ENCODE data around the gene SIK2. TPM values are rescaled to one million over a fixed set of nuclear protein-coding genes. Genes with fewer than 3 reads are reported as not detected.

SIK2 gene
- total RNA-seq, 1 experiment from 2014 or later, result 2.2 TPM

DNA sequence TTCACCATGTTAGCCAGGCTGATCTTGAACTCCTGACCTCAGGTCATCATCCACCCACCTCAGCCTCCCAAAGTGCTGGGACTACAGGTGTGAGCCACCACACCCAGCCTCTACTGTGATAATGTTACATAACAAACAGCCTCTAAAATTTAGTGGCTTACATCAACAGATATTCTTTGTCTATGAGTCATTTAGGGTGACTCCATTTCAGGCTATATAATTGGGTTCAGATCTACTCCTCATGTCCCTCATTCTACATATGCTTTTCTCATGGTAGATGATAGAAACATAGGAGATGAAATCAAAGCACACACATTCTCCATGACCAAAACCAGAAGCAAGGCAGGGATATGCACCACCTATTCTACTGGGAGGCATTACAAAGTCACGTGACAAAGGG, 72.7 kb downstream of the SIK2 start:
- no peak for DNase-seq (ENCODE audit: low read depth)
- in situ Hi-C loops (cut with HindIII; ENCODE audit: low pct_unique_long_range_greater_than_20kb, low sequenced_read_pairs), result no loop called here

DNA sequence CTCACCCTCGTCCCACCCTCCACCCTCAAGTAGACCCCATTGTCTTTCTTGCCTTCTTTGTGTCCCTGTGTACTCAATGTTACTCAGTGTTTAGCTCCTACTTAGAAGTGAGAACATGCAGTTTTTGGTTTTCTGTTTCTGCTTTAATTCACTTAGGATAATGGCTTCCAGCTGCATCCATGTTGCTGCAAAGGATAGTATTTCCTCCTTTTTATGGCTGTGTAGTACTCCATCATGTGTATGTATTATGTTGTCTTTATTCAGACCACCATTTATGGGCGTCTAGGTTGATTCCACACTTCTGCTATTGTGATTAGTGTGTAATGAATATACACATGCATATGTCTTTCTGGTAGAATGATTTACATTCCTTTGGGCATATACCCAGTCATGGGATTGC, 73.6 kb downstream of the SIK2 start:
- DNase-seq (ENCODE audit: low read depth), result no peak
- in situ Hi-C loops (cut with HindIII; ENCODE audit: low pct_unique_long_range_greater_than_20kb, low sequenced_read_pairs), result no loop called here

DNA sequence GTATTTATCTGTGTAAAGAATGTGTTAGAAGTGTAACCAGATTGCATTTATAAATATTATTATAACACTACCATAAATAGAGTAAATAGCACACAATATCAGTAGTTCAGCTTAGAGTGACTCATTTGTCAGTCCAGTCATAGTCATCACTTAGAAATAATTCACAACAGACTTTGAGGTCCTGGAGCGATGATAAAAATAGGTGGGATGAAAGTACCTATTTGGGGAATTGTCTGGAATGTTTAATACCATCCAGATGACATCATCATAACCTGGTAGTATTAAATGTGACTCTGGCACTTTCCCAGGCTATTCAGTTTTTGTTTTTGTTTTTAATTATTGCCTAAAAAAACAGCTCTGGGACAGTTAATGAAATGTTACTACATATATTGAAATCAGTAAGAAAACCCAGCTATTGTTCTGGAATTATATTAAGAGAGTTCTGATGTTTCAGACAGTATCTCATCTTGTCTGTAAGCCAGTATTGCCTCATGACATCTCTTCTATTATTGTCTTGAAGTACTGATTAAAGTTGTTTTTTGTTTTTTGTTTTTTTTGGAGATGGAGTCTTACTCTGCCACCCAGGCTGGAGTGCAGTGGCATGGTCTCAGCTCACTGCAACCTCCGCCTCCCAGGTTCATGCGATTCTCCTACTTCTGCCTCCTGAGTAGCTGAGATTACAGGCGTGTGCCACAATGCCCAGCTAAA, 74.8 kb downstream of the SIK2 start:
- in situ Hi-C loops (cut with HindIII; ENCODE audit: low pct_unique_long_range_greater_than_20kb, low sequenced_read_pairs), result no loop called here
- no peak for DNase-seq (ENCODE audit: low read depth)

DNA sequence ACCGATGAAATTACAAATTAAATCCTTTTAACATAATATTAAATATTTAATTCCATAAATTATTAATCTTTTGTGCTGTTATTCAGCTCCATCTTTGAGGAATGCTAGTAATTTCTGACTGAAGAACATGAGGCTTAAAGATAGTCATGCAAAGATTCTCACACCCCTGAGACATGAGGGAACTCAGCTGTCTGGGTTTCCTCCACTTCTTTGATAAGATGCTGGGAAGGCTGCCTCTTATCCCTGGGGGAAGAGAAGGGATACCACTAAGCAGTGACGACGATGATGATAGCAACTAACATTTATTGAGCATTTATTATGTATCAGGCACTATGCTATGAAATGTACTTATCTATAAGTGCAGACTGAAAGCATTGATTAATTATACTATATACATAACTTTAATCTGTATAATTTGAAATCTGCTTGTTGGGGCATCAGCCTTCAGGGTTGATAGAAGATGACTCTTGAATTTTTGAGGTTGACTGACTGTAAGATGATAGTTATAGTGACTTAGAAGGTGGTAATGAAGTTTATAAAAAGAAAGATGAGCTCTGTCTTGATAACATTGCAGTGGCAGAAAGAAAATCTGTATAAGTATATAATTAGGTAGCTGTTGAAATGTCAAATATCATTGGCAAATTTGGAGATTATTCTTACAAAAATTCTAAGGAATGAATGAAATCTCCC, 78.4 kb downstream of the SIK2 start:
- in situ Hi-C loops (cut with HindIII; ENCODE audit: low pct_unique_long_range_greater_than_20kb, low sequenced_read_pairs), result no loop called here
- no peak for DNase-seq (ENCODE audit: low read depth)

DNA sequence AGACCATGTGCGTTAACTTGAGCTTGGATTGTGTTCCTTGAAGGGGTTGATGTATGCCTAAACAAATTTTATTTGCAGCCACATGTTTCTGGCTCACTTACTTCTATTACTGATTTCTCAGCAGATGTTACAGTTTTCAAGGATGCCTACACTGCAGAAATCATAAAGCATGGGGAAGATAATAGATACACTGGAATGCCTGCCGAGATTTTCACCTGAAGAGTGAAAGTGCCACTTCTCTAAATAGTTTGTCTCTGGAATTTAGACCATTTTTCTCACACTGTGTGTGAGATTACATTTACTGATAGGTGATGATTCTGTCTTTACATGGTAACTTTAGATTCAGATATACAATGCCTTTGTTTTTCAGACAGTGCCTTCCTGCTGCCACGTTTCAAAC, 81.6 kb downstream of the SIK2 start:
- in situ Hi-C loops (cut with HindIII; ENCODE audit: low pct_unique_long_range_greater_than_20kb, low sequenced_read_pairs), result no loop called here

DNA sequence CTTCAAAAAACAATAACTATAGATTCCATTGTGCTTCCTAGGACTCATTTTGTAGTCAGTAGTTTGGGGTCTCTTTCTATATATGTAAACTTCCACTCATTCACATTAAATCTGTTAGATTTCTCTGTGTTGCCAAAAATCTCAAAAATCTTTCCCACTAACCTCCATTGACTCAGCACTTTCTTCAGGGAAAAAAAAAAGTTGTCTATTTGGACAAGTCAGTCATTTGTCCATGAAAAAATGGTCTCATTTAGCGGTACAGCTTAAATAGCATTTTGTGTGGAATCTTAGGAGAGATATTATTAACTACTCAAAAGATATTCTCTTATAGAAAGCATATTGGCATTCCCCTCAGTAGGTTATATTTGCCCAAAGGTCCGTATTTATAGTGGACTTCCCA, 82.0 kb downstream of the SIK2 start:
- no peak for DNase-seq (ENCODE audit: low read depth)
- in situ Hi-C loops (cut with HindIII; ENCODE audit: low pct_unique_long_range_greater_than_20kb, low sequenced_read_pairs), result no loop called here

More for the DNA sequence above, 81.6 kb downstream of the SIK2 start:
- no peak for DNase-seq (ENCODE audit: low read depth)

DNA sequence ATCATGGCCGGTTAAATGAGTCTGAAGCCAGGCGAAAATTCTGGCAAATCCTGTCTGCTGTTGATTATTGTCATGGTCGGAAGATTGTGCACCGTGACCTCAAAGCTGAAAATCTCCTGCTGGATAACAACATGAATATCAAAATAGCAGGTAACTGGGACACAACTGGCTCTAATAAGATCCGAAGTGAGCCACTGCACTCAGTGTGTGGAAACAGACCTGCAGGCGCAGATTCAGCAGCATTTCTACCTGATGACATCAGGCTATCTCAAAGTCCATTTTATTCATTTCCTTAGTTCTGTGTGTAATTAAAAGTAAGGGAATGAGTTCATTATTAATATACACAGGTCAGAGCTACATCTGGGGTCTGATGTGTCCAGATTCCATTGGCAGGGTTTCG, 85.8 kb downstream of the SIK2 start:
- no peak for DNase-seq (ENCODE audit: low read depth)
- in situ Hi-C loops (cut with HindIII; ENCODE audit: low pct_unique_long_range_greater_than_20kb, low sequenced_read_pairs), result no loop called here

DNA sequence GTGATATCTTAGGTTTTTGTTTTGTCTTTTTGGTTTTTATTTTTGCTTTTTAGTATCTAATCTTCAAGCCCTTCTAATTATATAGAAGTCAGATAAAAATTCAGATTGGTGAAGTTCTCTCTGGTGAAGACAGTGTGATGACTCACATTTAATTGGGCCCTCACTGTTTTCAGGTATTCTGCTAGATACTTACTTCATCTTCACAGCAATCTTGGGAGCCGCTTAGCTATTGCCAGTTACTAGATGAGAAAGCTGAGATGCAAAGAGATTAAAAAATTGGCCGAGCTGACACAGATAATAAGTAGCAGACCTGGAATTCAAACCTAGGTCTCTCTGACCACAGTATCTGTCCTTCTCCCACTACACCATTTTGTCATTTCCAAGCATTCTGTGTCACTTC, 88.9 kb downstream of the SIK2 start:
- DNase-seq (ENCODE audit: low read depth), result no peak
- in situ Hi-C loops (cut with HindIII; ENCODE audit: low pct_unique_long_range_greater_than_20kb, low sequenced_read_pairs), result no loop called here

DNA sequence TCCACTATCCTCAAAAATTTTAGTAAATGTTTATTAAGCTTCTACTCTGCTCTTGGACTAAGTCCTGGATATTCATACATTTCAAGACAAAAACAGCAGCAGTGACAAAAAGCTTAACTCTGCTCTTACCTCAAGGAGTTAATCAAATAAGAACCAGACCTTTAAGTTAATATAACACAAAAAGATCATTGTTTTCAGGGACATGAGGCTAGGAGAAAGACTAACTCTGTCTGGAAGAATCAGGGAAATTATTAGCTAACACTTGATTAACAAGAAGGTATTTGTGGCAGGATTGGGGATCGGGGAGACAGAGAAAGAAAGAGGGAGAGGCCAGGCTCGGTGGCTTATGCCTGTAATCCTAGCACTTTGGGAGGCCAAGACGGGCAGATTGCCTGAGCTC, 89.5 kb downstream of the SIK2 start:
- in situ Hi-C loops (cut with HindIII; ENCODE audit: low pct_unique_long_range_greater_than_20kb, low sequenced_read_pairs), result no loop called here
- DNase-seq (ENCODE audit: low read depth), result no peak

DNA sequence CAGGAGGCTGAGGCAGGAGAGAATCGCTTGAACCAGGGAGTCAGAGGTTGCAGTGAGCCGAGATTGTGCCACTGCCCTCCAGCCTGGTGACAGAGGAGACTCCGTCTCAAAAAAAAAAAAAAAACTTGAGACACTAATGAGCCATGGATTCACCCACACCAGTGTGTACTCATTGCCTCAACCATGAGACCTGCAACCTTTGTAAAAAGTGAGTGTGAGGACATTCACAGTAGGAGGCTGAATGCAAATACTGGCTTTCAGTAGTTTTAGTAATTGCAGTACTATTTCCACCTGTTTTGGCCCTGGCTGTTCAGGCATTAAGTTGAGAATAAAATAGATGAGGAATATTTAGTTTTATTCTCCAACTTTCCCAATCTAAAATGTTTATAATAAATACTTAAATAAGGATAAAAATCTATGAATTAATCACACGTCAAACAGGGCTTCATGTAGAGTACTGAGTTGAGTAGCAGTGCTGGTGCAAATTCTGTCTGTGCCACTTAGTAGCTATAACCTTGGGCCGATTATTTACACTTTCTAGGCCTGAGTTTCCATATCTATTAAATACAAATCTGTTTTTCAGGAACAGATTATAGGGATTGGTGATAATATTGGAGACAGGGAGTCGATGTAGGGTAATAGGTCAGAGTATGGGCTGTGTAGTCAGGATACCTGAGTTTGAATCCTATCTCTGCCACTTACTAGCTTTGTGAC, 91.1 kb downstream of the SIK2 start:
- in situ Hi-C loops (cut with HindIII; ENCODE audit: low pct_unique_long_range_greater_than_20kb, low sequenced_read_pairs), result no loop called here
- DNase-seq (ENCODE audit: low read depth), result no peak

DNA sequence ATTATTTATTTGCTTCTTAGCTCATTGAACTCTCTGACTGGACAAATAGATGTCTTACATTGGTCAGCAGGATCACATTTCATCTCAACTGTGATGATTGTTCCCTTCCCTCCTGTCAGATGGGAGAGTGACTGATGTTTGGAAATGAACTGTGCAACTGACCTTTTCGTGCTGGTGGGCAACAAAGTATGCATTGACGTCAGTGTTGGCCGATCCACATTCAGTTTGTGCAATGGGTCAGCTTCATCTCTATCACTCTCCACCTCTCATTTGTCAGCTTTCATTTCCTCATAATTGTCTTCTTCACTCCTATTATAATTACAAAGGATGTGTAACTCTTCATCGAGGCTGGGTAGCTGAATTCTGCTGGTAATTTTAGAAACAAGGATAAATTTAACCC, 92.6 kb downstream of the SIK2 start:
- in situ Hi-C loops (cut with HindIII; ENCODE audit: low pct_unique_long_range_greater_than_20kb, low sequenced_read_pairs), result no loop called here
- peak; percentile 80 for DNase-seq (ENCODE audit: low read depth)

DNA sequence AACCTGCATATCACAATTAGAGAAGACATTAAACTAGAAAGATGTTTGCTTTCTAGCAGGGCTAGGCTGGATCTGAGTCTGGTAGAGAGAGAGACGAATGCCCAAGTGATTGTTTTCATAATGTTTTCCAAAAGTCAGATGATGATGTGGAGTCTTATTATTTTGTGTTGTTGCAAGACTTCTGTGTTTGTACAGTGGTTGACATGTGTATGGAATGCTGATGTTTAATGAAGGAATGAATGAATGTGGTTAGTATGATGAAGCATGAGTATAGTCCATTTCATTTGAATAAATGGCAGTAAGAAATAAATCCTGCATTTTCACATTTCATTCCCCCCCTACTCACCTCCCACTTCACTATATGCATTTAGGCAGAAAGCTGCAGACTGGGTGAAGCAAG, 94.3 kb downstream of the SIK2 start:
- in situ Hi-C loops (cut with HindIII; ENCODE audit: low pct_unique_long_range_greater_than_20kb, low sequenced_read_pairs), result no loop called here
- no peak for DNase-seq (ENCODE audit: low read depth)

DNA sequence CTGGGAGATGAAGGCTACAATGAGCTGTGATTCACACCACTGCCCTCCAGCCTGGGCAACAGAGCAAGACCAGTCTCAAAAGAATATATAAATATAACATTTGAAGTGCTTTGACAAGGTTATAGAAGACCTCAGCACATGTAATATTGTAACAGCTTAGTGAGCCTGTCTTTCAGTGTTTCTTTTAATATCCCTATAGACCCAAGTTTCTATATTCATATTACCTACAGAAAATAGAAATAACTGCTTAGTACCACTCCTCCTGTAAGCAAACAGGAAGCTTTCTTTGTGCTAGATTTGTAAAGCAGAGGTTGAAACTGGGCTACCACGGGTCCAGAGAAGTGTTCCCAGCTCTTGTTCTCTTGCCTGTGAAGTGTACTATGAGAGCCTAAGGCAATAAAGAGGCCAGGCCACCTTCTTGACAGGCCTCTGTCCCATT, 95.7 kb downstream of the SIK2 start:
- no peak for DNase-seq (ENCODE audit: low read depth)
- in situ Hi-C loops (cut with HindIII; ENCODE audit: low pct_unique_long_range_greater_than_20kb, low sequenced_read_pairs), result no loop called here

DNA sequence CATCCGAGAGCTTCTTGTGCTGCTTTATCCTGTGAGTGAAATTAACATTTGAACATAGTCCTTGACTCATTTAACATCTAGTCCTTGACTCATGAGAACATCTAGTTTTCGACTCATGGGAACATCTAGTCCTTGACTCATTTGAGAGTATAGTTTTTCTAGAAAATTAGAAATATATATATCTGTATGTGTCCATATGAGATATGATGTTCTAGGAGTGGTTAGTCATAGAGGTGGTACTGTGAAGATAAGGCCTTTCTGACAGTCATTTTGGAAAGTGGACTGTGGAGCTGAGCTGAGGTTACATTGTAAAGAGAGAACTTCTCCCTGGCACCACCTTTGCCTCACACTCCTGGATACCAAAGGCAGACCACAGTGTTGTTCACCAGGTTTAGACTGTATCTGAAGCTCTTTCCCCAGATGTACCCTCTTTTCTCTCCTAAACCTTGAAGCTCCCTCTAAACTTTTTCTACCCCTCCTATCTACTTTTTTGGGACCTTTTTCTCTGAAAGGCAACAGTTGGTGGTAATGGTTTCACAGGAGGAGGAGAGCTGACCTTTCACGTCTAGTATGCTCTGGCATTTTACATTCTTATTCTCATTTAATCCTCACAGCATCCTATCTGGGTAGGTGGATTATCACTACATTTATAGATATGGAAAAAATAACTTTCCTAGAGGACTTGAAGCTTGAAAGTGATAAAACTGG, 96.8 kb downstream of the SIK2 start:
- no peak for DNase-seq (ENCODE audit: low read depth)
- in situ Hi-C loops (cut with HindIII; ENCODE audit: low pct_unique_long_range_greater_than_20kb, low sequenced_read_pairs), result no loop called here

DNA sequence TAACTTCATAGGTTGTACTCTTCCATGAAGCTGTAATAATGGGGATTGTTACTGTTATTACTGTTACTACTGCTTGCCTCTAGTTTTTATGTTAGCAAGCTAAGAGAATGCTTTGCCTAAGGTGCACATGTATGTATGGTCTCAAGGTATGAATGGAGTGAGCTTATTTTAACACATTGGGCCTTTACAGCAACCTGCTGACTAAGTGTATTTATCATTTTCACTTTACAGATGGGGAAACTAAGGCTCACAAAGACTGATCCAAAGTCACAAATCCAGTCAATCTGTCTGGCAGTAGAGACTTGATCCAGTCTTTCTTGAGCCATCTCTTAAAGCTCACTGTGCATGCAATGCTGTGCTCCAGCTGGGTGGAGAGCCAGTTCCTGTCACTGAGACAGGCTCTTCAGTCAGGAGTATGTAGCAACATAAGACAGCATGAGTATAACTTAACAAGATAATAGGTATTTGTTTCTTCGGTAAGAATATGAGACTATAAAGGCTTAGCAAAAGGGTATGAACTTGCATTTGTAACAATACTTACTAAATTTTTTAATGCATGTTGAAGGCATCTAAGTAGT, 97.4 kb downstream of the SIK2 start:
- in situ Hi-C loops (cut with HindIII; ENCODE audit: low pct_unique_long_range_greater_than_20kb, low sequenced_read_pairs), result no loop called here
- DNase-seq (ENCODE audit: low read depth), result no peak

DNA sequence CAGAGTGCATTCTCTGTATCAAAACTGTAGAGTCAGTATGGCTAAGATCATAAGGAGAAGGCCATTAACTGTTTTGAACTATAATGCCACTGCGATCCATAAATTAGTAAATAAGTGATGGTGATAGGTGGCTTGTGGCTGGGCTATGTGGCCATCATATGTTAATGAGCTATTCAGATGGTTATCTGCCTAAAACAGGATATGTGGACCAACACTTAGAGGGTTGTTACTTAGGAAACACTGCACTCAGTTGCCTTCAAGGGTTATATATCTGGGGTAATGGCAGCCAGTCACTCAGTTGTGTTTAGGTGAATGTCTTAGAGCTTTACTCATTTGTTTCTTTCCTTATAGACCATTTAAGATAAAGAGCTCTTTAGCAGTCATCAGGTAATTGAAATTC, 97.9 kb downstream of the SIK2 start:
- no peak for DNase-seq (ENCODE audit: low read depth)
- in situ Hi-C loops (cut with HindIII; ENCODE audit: low pct_unique_long_range_greater_than_20kb, low sequenced_read_pairs), result no loop called here

DNA sequence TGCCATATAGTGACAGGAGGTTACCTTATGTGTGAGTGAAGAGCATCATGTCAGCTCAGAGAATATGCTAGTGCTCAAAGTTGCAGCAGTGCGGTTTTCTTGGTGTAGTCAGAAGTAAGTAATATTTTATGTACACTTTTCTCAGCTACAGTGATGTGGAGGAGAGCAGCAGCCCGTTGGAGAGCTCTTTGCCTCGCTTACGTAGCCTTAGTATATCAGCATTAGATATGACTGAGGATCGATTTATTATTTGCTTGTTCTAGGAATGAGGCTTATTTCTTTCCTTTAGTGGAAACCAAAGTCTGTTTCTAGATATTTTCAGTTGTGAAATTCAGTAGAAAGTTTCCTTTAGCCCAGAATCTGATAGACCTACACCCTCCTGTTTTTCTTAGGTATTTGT, 100.4 kb downstream of the SIK2 start:
- DNase-seq (ENCODE audit: low read depth), result no peak

DNA sequence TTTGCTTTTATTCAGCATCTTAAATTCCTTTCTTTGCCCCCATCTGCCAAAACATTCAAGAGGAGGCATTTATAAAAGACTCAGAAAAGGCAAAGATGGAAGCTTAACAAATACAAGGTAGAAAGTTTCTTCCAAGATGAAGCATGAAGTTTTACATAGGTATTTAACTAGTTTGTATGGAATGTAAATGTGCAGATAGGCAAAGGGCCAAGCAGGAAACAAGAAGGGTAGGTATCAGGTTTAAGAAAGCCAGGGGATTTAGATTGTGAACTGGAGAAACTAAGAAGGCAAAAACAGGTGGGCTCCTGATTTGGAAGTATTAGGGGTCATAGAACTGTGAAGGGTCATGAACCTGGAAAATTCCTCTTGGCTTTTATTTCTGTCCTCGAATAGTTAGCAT, 101.3 kb downstream of the SIK2 start:
- no peak for DNase-seq (ENCODE audit: low read depth)
- in situ Hi-C loops (cut with HindIII; ENCODE audit: low pct_unique_long_range_greater_than_20kb, low sequenced_read_pairs), result no loop called here

More for the DNA sequence above, 100.4 kb downstream of the SIK2 start:
- in situ Hi-C loops (cut with HindIII; ENCODE audit: low pct_unique_long_range_greater_than_20kb, low sequenced_read_pairs), result no loop called here

Data from Caki2 (cell line).